K562 (cell line): ENCODE measurements around the gene BECN2. TPM values are rescaled to one million over a fixed set of nuclear protein-coding genes. Genes with fewer than 3 reads are reported as not detected.

Experiments used
- ESRRB ChIP-seq: fragments of 250-450 bp; sonication (Bioruptor Pico); IDR thresholded peaks from 2 replicates; pipeline ENCODE4 v1.5.0; 2020; ENCODE audit warnings: mild to moderate bottlenecking, moderate library complexity, borderline replicate concordance
- RBM34 ChIP-seq: fragments of 200-400 bp; formaldehyde crosslinking; IDR thresholded peaks from 2 replicates; pipeline ENCODE4 v1.6.1; 2018; ENCODE audit warnings: low read length, borderline replicate concordance; ENCODE audit not compliant: insufficient read depth
- TEAD4 ChIP-seq, 2 experiments: sonication (generic) in 1 of 2; formaldehyde crosslinking in 1 of 2; IDR thresholded peaks; 2 replicates each; pipeline versions ENCODE4 v1.6.1 to v1.8.0; 2012 to 2022; ENCODE audit warnings: borderline replicate concordance in 1 of 2, inconsistent platforms in 1 of 2, low read length in 1 of 2, mild to moderate bottlenecking in 1 of 2, missing genetic modification reagents in 1 of 2
- ZFP1 ChIP-seq: fragments of 450-650 bp; formaldehyde crosslinking; IDR thresholded peaks from 2 replicates; pipeline ENCODE4 v1.4.0; 2020; ENCODE audit warnings: mild to moderate bottlenecking, mixed read lengths
- ZNF644 ChIP-seq: fragments of 200-800 bp; sonication (Bioruptor generic); IDR thresholded peaks from 2 replicates; pipeline ENCODE4 v1.6.1; 2016; ENCODE audit warnings: low read depth, missing genetic modification characterization, missing compliant biosample characterization
- ZZZ3 ChIP-seq: fragments of 450-650 bp; IDR thresholded peaks from 2 replicates; pipeline ENCODE4 v1.6.1; 2016; ENCODE audit warnings: antibody characterized with exemption, mild to moderate bottlenecking, moderate library complexity
- polyA plus RNA-seq, 8 experiments: library from polyadenylated mRNA; depleted of rRNA in 4 of 8; stranded (reverse) in 5 of 8; unstranded in 3 of 8; fragments of >200 nt; fragmentation: Nextera tagmentation in 2 of 8; fragmentation: Illumina TruSeq in 1 of 8; extraction: Ambion mirVana in 2 of 8; extraction: Trizol in 1 of 8; gene quantifications; 2 replicates each; pipeline versions ENCODE4 v1.2.1 to v1.2.3, GENCODE V29; 2011 to 2014; ENCODE audit warnings: inconsistent platforms in 1 of 8, missing spikeins in 1 of 8
- total RNA-seq, 7 experiments: library from RNA; depleted of rRNA in 6 of 7; stranded (reverse); fragments of >200 nt in 6 of 7; fragmentation: Illumina TruSeq in 2 of 7; extraction: Trizol in 2 of 7; gene quantifications; 2 replicates each; pipeline versions ENCODE4 v1.2.1 to v1.2.3, GENCODE V29; 2011 to 2021; ENCODE audit warnings: low replicate concordance in 1 of 7
- TF ChIP-seq, protein P1 (sequence below), 2 experiments: fragments of 450-650 bp; IDR thresholded peaks; 2 replicates each; pipeline ENCODE4 v1.6.1; 2018; ENCODE audit warnings: mild to moderate bottlenecking in 2 of 2, low read depth in 1 of 2; ENCODE audit not compliant: partially characterized antibody in 2 of 2
- TF ChIP-seq, protein P2 (sequence below): fragments of 200-600 bp; sonication (generic); IDR thresholded peaks from one replicate; pipeline ENCODE4 v1.6.1; 2012; ENCODE audit warnings: mild to moderate bottlenecking, low read depth, low read length, inconsistent platforms

Gene BECN2
- total and polyA plus RNA-seq, 9 of the 15 experiments (the other 6 are each of a cell fraction or from before 2014, with no cell fraction given) = not detected

DNA sequence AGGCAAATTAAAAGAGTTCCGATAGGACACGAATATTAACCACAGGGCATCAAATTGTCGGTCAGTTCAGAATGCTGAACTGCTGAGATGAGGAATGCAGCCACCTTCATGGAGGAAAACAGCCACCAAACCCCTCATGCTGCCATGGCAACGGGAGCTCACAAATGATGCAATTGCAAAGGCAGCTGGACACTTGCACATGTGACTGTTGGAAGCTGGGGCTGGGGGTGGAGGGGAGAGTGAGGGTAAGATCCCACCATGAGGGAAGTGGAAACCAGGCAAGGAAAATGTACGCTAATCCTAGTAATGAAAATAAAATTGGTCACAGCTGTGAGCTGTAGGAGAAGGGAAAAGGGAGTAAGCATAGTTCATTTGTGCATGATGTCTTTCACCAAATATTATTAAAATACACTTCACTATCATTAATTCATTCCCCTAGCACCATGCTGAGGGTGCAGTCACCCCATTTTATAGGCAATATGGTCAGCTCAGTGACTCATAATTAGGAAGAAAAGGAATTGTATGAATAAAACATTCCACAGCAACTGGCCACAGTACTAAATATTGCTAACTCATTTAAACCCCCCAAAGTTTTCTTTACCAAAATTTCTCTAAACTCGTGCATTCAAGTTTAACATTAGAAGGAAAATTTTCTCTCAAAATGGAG is 15.3 kb downstream of the BECN2 start (continued):
- TF ChIP-seq ESRRB (CRISPR knock-in tag) (no peak), ZZZ3 (no peak), TEAD4 (IDR thresholded peaks at IDR 0.05; ENCODE audit: low read length) (no peak), TEAD4 (CRISPR knock-in tag; IDR thresholded peaks at IDR 0.05; ENCODE audit: borderline replicate concordance) (no peak), ZNF644 (tag) (no peak), RBM34 (no peak), ZFP1 (CRISPR knock-in tag) (no peak)
- TF ChIP-seq, protein P1, sequence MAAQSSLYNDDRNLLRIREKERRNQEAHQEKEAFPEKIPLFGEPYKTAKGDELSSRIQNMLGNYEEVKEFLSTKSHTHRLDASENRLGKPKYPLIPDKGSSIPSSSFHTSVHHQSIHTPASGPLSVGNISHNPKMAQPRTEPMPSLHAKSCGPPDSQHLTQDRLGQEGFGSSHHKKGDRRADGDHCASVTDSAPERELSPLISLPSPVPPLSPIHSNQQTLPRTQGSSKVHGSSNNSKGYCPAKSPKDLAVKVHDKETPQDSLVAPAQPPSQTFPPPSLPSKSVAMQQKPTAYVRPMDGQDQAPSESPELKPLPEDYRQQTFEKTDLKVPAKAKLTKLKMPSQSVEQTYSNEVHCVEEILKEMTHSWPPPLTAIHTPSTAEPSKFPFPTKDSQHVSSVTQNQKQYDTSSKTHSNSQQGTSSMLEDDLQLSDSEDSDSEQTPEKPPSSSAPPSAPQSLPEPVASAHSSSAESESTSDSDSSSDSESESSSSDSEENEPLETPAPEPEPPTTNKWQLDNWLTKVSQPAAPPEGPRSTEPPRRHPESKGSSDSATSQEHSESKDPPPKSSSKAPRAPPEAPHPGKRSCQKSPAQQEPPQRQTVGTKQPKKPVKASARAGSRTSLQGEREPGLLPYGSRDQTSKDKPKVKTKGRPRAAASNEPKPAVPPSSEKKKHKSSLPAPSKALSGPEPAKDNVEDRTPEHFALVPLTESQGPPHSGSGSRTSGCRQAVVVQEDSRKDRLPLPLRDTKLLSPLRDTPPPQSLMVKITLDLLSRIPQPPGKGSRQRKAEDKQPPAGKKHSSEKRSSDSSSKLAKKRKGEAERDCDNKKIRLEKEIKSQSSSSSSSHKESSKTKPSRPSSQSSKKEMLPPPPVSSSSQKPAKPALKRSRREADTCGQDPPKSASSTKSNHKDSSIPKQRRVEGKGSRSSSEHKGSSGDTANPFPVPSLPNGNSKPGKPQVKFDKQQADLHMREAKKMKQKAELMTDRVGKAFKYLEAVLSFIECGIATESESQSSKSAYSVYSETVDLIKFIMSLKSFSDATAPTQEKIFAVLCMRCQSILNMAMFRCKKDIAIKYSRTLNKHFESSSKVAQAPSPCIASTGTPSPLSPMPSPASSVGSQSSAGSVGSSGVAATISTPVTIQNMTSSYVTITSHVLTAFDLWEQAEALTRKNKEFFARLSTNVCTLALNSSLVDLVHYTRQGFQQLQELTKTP (IDR thresholded peaks at IDR 0.05; ENCODE audit: low read depth in 1 of 2, partially characterized antibody in 2 of 2) = no peak
- TF ChIP-seq, protein P2, sequence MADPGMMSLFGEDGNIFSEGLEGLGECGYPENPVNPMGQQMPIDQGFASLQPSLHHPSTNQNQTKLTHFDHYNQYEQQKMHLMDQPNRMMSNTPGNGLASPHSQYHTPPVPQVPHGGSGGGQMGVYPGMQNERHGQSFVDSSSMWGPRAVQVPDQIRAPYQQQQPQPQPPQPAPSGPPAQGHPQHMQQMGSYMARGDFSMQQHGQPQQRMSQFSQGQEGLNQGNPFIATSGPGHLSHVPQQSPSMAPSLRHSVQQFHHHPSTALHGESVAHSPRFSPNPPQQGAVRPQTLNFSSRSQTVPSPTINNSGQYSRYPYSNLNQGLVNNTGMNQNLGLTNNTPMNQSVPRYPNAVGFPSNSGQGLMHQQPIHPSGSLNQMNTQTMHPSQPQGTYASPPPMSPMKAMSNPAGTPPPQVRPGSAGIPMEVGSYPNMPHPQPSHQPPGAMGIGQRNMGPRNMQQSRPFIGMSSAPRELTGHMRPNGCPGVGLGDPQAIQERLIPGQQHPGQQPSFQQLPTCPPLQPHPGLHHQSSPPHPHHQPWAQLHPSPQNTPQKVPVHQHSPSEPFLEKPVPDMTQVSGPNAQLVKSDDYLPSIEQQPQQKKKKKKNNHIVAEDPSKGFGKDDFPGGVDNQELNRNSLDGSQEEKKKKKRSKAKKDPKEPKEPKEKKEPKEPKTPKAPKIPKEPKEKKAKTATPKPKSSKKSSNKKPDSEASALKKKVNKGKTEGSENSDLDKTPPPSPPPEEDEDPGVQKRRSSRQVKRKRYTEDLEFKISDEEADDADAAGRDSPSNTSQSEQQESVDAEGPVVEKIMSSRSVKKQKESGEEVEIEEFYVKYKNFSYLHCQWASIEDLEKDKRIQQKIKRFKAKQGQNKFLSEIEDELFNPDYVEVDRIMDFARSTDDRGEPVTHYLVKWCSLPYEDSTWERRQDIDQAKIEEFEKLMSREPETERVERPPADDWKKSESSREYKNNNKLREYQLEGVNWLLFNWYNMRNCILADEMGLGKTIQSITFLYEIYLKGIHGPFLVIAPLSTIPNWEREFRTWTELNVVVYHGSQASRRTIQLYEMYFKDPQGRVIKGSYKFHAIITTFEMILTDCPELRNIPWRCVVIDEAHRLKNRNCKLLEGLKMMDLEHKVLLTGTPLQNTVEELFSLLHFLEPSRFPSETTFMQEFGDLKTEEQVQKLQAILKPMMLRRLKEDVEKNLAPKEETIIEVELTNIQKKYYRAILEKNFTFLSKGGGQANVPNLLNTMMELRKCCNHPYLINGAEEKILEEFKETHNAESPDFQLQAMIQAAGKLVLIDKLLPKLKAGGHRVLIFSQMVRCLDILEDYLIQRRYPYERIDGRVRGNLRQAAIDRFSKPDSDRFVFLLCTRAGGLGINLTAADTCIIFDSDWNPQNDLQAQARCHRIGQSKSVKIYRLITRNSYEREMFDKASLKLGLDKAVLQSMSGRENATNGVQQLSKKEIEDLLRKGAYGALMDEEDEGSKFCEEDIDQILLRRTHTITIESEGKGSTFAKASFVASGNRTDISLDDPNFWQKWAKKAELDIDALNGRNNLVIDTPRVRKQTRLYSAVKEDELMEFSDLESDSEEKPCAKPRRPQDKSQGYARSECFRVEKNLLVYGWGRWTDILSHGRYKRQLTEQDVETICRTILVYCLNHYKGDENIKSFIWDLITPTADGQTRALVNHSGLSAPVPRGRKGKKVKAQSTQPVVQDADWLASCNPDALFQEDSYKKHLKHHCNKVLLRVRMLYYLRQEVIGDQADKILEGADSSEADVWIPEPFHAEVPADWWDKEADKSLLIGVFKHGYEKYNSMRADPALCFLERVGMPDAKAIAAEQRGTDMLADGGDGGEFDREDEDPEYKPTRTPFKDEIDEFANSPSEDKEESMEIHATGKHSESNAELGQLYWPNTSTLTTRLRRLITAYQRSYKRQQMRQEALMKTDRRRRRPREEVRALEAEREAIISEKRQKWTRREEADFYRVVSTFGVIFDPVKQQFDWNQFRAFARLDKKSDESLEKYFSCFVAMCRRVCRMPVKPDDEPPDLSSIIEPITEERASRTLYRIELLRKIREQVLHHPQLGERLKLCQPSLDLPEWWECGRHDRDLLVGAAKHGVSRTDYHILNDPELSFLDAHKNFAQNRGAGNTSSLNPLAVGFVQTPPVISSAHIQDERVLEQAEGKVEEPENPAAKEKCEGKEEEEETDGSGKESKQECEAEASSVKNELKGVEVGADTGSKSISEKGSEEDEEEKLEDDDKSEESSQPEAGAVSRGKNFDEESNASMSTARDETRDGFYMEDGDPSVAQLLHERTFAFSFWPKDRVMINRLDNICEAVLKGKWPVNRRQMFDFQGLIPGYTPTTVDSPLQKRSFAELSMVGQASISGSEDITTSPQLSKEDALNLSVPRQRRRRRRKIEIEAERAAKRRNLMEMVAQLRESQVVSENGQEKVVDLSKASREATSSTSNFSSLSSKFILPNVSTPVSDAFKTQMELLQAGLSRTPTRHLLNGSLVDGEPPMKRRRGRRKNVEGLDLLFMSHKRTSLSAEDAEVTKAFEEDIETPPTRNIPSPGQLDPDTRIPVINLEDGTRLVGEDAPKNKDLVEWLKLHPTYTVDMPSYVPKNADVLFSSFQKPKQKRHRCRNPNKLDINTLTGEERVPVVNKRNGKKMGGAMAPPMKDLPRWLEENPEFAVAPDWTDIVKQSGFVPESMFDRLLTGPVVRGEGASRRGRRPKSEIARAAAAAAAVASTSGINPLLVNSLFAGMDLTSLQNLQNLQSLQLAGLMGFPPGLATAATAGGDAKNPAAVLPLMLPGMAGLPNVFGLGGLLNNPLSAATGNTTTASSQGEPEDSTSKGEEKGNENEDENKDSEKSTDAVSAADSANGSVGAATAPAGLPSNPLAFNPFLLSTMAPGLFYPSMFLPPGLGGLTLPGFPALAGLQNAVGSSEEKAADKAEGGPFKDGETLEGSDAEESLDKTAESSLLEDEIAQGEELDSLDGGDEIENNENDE = no peak
